Measurements from ENCODE around the gene ERRFI1. TPM values are rescaled to one million over a fixed set of nuclear protein-coding genes. Genes with fewer than 3 reads are reported as not detected.

ERRFI1 gene
- total RNA-seq, 4 donors from 2014 or later: 59.9 to 133 (median 85.0) TPM

DNA sequence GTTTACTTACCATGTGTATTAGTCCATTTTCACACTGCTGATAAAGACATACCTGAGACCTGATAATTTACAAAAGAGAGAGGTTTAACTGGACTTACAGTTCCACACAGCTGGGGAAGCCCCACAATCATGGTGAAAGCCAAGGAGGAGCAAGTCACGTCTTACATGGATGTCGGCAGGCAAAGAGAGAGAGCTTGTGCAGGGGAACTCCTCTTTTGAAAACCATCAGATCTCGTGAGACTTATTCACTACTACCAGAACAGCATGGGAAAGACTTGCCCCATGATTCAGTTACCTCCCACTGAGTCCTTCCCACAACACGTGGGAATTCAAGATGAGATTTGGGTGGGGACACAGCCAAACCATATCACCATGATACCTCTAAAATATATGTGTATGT is 39.3 kb upstream of the ERRFI1 start:
- Histone ChIP-seq H3K36me3 (no peaks in the 10 kb centered on the region), H3K4me1 (peaks cover 25 to 30% of the 10 kb centered on the region in 2 donors), H3K27ac (no peak overlapping the region), H3K27me3 (no peaks in the 10 kb centered on the region), H3K4me3 (replicated peaks in 1 of 3) (no peak overlapping the region), H3K9me3 (no peaks in the 10 kb centered on the region)
- intact Hi-C loops (cut with DNase I): no loop called here
- WGBS, 2 donors: 84 to 88% methylated on average over 4 of the region's 4 CpGs
- TF ChIP-seq, protein P1, sequence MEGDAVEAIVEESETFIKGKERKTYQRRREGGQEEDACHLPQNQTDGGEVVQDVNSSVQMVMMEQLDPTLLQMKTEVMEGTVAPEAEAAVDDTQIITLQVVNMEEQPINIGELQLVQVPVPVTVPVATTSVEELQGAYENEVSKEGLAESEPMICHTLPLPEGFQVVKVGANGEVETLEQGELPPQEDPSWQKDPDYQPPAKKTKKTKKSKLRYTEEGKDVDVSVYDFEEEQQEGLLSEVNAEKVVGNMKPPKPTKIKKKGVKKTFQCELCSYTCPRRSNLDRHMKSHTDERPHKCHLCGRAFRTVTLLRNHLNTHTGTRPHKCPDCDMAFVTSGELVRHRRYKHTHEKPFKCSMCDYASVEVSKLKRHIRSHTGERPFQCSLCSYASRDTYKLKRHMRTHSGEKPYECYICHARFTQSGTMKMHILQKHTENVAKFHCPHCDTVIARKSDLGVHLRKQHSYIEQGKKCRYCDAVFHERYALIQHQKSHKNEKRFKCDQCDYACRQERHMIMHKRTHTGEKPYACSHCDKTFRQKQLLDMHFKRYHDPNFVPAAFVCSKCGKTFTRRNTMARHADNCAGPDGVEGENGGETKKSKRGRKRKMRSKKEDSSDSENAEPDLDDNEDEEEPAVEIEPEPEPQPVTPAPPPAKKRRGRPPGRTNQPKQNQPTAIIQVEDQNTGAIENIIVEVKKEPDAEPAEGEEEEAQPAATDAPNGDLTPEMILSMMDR (IDR thresholded peaks at IDR 0.05): no peak
- TF ChIP-seq POLR2A (IDR thresholded peaks at IDR 0.05): no peak
- DNase-seq: no peak

DNA sequence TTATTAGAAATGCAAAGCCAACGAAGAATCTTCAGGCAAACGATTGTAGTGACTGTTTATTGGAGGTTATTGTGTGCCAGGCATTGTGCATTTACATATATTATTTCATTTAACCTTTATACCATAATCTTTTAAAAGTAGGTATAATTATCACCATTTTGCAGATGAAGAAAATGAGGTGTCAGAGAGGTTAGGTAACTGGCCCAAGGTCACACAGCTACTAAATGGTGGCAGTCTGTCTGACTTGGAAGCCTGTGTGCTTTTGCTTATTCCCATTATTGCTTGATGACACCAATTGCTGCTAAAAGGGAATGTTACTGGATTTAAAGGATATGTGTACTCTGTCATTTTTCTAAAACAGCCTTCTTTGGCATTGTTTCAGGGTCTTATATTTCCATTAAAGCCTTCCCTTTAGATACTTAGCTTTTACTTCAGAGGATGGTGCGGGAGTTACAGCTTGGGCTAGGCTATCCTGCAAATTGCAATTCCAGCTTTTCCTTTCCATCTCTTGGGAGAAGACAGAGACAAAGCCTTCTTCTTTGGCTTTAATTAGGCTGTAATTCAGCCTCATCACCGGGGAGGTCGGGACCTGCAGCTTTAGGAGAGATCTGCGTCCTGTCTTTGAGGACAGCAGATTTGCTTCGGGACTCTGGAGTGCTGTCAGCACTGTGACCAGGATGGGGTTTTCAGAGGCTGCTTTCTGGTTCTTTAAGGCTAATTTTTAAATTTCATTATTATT is 37.4 kb upstream of the ERRFI1 start:
- peaks cover 28 to 34% of the 10 kb centered on the region in 2 donors for H3K4me1 ChIP-seq
- TF ChIP-seq, protein P1 (IDR thresholded peaks at IDR 0.05): no peak
- TF ChIP-seq POLR2A (IDR thresholded peaks at IDR 0.05): no peak
- intact Hi-C loops (cut with DNase I): no loop called here
- H3K27ac ChIP-seq: peak overlapping the region; percentile 1 to 89 (median 25)
- WGBS, 2 donors: 67 to 75% methylated on average over 7 of the region's 7 CpGs
- H3K4me3 ChIP-seq (replicated peaks in 1 of 3): no peak overlapping the region
- no peaks in the 10 kb centered on the region for H3K36me3 ChIP-seq
- H3K9me3 ChIP-seq: no peaks in the 10 kb centered on the region
- H3K27me3 ChIP-seq: no peaks in the 10 kb centered on the region
- DNase-seq: no peak

DNA sequence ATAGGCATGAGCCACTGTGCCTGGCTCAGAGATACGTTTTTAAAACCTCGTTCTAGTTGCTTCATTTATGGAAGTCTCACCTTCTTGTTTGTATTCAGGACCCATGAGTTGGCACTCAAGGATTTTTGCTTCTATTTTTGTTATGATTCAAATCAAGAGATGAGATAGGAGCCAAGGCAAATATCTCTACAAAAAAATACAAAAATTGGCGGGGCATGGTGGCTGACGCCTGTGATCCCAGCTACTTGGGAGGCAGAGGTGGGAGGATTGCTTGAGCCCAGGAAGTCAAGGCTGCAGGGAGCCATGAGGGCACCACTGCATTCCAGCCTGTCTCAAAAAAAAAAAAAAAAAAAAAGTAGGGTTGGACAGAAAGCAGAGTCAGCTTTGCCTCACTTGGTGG is 36.8 kb upstream of the ERRFI1 start:
- Histone ChIP-seq H3K9me3 (no peaks in the 10 kb centered on the region), H3K27me3 (no peaks in the 10 kb centered on the region), H3K27ac (peak overlapping the region; percentile 73 to 89 (median 85)), H3K4me1 (peaks cover 28 to 40% of the 10 kb centered on the region in 2 donors), H3K4me3 (replicated peaks in 1 of 3) (no peak overlapping the region), H3K36me3 (no peaks in the 10 kb centered on the region)
- 81 to 87% methylated on average over 4 of the region's 4 CpGs for WGBS, 2 donors
- intact Hi-C loops (cut with DNase I): no loop called here
- TF ChIP-seq, protein P1 (IDR thresholded peaks at IDR 0.05): no peak
- TF ChIP-seq POLR2A (IDR thresholded peaks at IDR 0.05): no peak
- no peak for DNase-seq

DNA sequence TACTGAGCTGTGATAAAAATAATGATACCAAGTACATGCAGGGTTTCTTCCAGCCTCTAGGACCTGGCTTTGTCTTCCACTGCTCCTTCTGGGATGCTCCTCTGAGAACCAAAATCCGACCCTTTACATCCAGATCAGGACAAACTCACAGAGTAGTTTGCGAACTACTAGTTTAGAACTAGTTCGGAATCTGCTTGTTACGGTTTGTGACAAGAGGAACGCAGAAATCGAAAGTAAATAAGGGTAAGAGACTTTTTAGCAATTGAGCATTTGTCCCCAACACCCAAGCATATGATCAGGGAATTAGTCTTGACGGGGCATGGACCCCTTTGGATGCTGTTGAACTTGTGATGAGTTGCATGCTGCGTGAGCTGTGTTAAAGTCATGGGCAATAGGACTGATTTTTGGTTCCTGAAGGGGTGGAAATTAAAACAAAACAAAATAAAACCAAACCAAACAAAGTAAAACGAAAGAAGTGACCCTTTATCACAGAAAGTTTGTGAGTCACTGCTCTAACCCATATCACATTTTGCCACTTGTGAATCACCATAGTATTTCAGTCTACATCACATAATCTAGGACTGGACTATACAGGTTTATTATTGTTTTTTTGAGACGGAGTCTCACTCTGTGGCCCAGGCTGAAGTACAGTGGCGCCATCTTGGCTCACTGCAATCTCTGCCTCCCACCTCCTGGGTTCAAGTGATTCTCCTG is 35.7 kb upstream of the ERRFI1 start:
- H3K27ac ChIP-seq: peak overlapping the region; percentile 73 to 89 (median 85)
- no peak overlapping the region for H3K4me3 ChIP-seq (replicated peaks in 1 of 3)
- peaks cover 28 to 40% of the 10 kb centered on the region in 2 donors for H3K4me1 ChIP-seq
- H3K27me3 ChIP-seq: no peaks in the 10 kb centered on the region
- no peaks in the 10 kb centered on the region for H3K36me3 ChIP-seq
- DNase-seq: no peak
- H3K9me3 ChIP-seq: no peaks in the 10 kb centered on the region
- TF ChIP-seq, protein P1 (IDR thresholded peaks at IDR 0.05): peak in 1 of 6 experiments; percentile 35
- no peak for TF ChIP-seq POLR2A (IDR thresholded peaks at IDR 0.05)
- 57 to 70% methylated on average over 11 of the region's 11 CpGs for WGBS, 2 donors
- intact Hi-C loops (cut with DNase I): no loop called here

DNA sequence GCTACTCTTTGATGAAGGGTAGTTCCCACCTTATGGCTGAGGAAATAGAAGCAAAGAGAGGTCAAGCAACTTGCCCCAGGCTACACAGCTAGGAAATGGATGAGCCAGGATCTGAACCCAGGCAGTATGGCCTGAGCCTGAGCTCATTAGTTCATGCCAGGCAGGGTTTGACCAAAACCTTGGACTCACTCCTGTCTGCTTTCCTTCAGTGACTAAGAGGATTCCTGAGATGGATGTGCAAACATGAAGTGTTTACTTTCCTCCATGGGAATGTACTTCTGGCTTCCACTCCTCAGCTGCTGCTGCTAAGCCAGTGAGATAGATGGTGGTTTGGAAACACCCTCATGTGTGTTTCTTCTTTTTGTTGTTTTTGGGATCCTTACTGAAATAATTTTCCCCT is 35.1 kb upstream of the ERRFI1 start:
- H3K27me3 ChIP-seq: no peaks in the 10 kb centered on the region
- no peak overlapping the region for H3K4me3 ChIP-seq (replicated peaks in 1 of 3)
- H3K36me3 ChIP-seq: no peaks in the 10 kb centered on the region
- no peaks in the 10 kb centered on the region for H3K9me3 ChIP-seq
- peaks cover 28 to 40% of the 10 kb centered on the region in 2 donors for H3K4me1 ChIP-seq
- TF ChIP-seq POLR2A (IDR thresholded peaks at IDR 0.05): peak in 1 of 2 donors; percentile 49
- TF ChIP-seq, protein P1 (IDR thresholded peaks at IDR 0.05): no peak
- intact Hi-C loops (cut with DNase I): no loop called here
- peak; percentile 60 to 71 for DNase-seq
- H3K27ac ChIP-seq: peak overlapping the region; percentile 73 to 89 (median 85)
